ENCODE results near the gene ZNF827.

DNA sequence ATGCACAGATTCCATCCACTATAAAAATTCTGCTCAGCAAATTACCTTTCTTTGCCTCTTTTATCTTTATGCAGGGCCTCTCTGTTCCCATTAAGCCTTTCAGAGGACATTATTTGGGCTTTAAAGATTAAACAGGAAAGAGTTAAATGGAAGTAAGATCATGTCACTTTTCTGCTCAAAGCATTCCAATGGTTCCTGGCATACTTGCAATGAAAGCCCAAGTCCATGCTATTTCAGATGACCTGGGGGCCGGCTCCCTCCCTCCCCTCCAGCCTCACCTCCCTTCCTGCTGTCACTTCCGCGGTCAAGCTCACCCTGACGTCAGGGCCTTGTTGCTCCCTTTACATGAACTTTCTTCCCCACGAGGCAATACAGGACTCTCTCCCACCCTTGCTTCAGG lies 133.1 kb downstream of the ZNF827 start:
- TF ChIP-seq, protein P1, sequence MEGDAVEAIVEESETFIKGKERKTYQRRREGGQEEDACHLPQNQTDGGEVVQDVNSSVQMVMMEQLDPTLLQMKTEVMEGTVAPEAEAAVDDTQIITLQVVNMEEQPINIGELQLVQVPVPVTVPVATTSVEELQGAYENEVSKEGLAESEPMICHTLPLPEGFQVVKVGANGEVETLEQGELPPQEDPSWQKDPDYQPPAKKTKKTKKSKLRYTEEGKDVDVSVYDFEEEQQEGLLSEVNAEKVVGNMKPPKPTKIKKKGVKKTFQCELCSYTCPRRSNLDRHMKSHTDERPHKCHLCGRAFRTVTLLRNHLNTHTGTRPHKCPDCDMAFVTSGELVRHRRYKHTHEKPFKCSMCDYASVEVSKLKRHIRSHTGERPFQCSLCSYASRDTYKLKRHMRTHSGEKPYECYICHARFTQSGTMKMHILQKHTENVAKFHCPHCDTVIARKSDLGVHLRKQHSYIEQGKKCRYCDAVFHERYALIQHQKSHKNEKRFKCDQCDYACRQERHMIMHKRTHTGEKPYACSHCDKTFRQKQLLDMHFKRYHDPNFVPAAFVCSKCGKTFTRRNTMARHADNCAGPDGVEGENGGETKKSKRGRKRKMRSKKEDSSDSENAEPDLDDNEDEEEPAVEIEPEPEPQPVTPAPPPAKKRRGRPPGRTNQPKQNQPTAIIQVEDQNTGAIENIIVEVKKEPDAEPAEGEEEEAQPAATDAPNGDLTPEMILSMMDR (conservative IDR thresholded peaks at IDR 0.05; ENCODE audit: low read depth in 2 of 2) = no peak
- TF ChIP-seq POLR2AphosphoS5 (IDR thresholded peaks at IDR 0.05; ENCODE audit: low read depth) = no peak

Measured in GM23338 (cell line).